ENCODE results near the gene PPFIBP1.

DNA sequence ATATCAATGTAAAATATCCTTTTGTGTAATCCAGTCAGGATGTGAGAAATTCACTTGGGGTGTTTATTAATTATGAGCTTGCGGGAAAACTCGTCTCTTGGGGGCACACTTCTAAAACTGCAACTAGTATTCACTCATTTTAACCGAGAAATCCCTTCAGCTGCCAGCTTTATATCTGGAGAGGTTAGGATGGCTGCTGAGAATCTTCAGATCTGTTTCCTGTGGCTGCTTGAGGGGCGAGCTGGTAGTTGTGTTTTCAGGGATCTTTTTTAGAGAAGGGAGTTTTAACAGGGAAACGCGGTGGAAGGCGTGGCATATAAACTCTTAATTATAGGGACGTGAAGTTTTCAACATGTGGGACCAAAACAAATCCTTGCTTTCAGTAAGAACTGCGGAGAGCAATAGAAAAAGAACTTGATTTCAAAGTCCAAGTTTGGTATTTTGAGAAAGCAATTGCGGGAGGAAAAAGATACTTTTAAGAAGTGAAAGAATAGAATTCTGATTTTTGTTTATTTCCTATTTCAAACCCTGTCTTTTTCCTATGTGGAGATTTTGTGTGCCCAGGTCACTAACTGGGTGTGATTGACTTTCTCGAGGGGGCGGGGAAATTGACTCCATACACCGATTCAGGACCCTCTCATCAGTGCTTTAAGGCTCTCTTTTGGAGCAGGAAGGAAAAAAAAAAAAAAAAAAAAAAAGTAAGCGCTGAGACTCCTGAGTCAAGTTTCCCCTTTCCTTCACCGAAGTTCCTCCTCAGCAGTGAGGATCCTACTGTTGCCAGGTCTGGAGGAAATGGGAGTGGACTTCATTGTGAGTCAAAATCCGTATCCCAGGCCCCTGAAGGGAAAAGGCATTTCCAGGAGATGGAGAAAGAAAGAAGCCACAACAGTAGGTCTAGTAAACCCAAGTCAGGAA, 1.1 kb downstream of the PPFIBP1 start:
- TF ChIP-seq GATA3 (IDR thresholded peaks at IDR 0.05; ENCODE audit: low read depth, low read length) (no peak), GATA2 (IDR thresholded peaks at IDR 0.05; ENCODE audit: low read depth, low read length) (no peak)
